Neural crest cell (in vitro differentiated cells): Measurements from ENCODE around the gene FAM135A. TPM values are rescaled to one million over a fixed set of nuclear protein-coding genes. Genes with fewer than 3 reads are reported as not detected.
"Not testable (repeated sequence)": the region's sequence is repeated elsewhere in the genome, so short reads cannot be mapped to it uniquely, and the experiment has no call there.

ENCODE experiments used
- DNase-seq: peaks from one replicate; pipeline ENCODE4 v3.0.0; 2021; ENCODE audit warnings: low read depth, mixed read lengths, low spot score
- H3K27ac Mint-ChIP-seq: one replicate; pipeline ENCODE4 v1.8.0; 2021; ENCODE audit warnings: mild to moderate bottlenecking, mixed read lengths; ENCODE audit not compliant: unreplicated experiment
- H3K27me3 Mint-ChIP-seq: 2 replicates; pipeline ENCODE4 v1.8.0; 2021; ENCODE audit warnings: low read depth, mild to moderate bottlenecking, mixed read lengths
- H3K36me3 Mint-ChIP-seq: 2 replicates; pipeline ENCODE4 v1.8.0; 2021; ENCODE audit warnings: low read depth, mild to moderate bottlenecking, mixed read lengths
- H3K4me1 Mint-ChIP-seq: 2 replicates; pipeline ENCODE4 v1.8.0; 2021; ENCODE audit warnings: mixed read lengths
- H3K4me3 Mint-ChIP-seq: one replicate; pipeline ENCODE4 v1.8.0; 2021; ENCODE audit warnings: mild to moderate bottlenecking, mixed read lengths
- H3K9me3 Mint-ChIP-seq: 2 replicates; pipeline ENCODE4 v1.8.0; 2021; ENCODE audit warnings: mixed read lengths
- CTCF ChIP-seq: fragments of 200-600 bp; sonication (generic); conservative IDR thresholded peaks from 2 replicates; pipeline ENCODE4 v1.5.0; 2021; ENCODE audit warnings: antibody characterized with exemption, mild to moderate bottlenecking
- total RNA-seq: library from RNA; stranded (reverse); gene quantifications from 2 replicates; pipeline ENCODE4 v1.2.1, GENCODE V29; 2021

The FAM135A gene
- total RNA-seq, 1 donor from 2014 or later = 30.9 TPM

- peaks cover 27% of the 10 kb centered on the region for H3K36me3 Mint-ChIP-seq
- TF ChIP-seq CTCF = no peak
- no peaks in the 10 kb centered on the region for H3K27me3 Mint-ChIP-seq
- H3K4me1 Mint-ChIP-seq = peaks cover 20% of the 10 kb centered on the region
- no peak for DNase-seq
- no peak overlapping the region for H3K27ac Mint-ChIP-seq
- H3K4me3 Mint-ChIP-seq = no peak overlapping the region
- peaks cover 2% of the 10 kb centered on the region for H3K9me3 Mint-ChIP-seq
Measured at GRCh38 chr6:70421509-70421908, 8.2 kb downstream of the FAM135A start.

DNA sequence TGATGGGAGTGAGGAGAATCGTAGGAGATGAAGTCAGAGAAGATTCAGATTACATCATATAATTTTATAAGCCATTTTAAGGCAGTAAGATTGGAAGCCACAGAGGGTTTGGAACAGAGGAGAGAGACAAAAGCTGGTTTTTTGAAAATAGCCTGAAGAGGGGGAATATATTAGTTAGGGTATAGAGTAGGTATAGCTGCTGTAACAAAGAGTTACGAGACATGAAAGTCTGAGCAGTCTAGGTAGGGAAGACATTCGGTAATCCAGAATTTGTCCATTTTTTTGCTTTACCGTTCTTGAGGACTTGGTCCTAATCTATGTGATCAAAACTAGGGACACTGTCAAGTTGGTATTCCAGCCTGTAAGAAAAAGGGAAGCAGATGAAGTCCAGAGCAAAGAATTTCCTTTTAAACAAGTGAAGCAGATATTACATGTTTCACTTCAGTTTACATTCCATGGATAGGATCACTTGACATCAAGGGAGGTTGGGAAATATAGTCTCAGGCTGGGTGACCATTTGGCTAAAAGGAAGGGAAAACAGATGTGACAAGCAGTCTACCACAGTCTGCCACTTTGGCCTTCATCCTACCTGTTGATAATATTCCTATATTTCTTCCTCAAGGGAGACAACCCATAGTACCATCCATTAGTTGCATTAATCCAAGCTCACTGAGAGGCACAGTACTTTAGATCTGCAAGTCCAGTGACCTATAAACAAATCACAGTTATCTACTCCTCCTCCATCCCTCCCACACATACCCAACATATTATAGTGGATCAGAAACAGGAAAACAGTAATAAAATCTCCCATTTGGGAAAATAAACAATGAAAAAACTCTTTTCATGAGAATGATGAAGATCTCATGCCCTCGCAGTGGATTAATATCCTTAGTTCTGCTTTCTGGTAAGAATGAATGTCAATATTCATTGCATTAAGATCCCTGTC is 10.2 kb downstream of the FAM135A start:
- Mint-ChIP-seq H3K9me3 (peaks cover 2% of the 10 kb centered on the region), H3K27me3 (no peaks in the 10 kb centered on the region), H3K4me1 (peaks cover 22% of the 10 kb centered on the region), H3K27ac (no peak overlapping the region), H3K4me3 (no peak overlapping the region), H3K36me3 (peaks cover 27% of the 10 kb centered on the region)
- no peak for DNase-seq
- no peak for TF ChIP-seq CTCF

- peaks cover 22% of the 10 kb centered on the region for H3K4me1 Mint-ChIP-seq
- TF ChIP-seq CTCF = no peak
- no peaks in the 10 kb centered on the region for H3K27me3 Mint-ChIP-seq
- peaks cover 5% of the 10 kb centered on the region for H3K9me3 Mint-ChIP-seq
- H3K36me3 Mint-ChIP-seq = peaks cover 27% of the 10 kb centered on the region
- no peak overlapping the region for H3K27ac Mint-ChIP-seq
- DNase-seq = no peak
- H3K4me3 Mint-ChIP-seq = no peak overlapping the region
Measured at GRCh38 chr6:70424291-70424690, 11.0 kb downstream of the FAM135A start.

DNA sequence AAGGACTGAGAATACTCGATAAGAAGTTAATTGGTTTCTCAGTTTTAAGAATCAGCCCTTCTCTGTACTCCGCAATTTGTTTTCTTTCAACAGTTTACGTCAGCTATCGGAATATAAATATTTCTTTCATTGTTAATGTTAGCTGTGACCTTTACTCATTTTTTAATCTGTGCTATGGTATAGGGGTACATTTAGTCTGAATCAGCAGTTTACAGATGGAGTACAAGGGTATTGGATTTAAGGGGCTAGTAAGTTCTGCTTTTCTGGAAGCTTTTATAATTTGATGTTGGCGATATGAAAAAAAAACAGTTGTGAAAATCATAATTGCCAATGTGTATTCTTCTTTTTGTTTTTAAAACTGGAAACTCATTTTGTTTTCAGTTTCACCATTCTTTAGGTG is 23.0 kb downstream of the FAM135A start:
- Mint-ChIP-seq H3K9me3 (peaks cover 2% of the 10 kb centered on the region), H3K4me3 (no peak overlapping the region), H3K36me3 (peaks cover 20% of the 10 kb centered on the region), H3K4me1 (no peaks in the 10 kb centered on the region), H3K27ac (no peak overlapping the region), H3K27me3 (no peaks in the 10 kb centered on the region)
- no peak for TF ChIP-seq CTCF
- no peak for DNase-seq

- H3K36me3 Mint-ChIP-seq = peaks cover 41% of the 10 kb centered on the region
- H3K9me3 Mint-ChIP-seq = peaks cover 4% of the 10 kb centered on the region
- no peak for TF ChIP-seq CTCF
- H3K4me1 Mint-ChIP-seq = no peaks in the 10 kb centered on the region
- no peaks in the 10 kb centered on the region for H3K27me3 Mint-ChIP-seq
- no peak overlapping the region for H3K4me3 Mint-ChIP-seq
- no peak for DNase-seq
- no peak overlapping the region for H3K27ac Mint-ChIP-seq
Measured at GRCh38 chr6:70445001-70445400, 31.7 kb downstream of the FAM135A start.

DNA sequence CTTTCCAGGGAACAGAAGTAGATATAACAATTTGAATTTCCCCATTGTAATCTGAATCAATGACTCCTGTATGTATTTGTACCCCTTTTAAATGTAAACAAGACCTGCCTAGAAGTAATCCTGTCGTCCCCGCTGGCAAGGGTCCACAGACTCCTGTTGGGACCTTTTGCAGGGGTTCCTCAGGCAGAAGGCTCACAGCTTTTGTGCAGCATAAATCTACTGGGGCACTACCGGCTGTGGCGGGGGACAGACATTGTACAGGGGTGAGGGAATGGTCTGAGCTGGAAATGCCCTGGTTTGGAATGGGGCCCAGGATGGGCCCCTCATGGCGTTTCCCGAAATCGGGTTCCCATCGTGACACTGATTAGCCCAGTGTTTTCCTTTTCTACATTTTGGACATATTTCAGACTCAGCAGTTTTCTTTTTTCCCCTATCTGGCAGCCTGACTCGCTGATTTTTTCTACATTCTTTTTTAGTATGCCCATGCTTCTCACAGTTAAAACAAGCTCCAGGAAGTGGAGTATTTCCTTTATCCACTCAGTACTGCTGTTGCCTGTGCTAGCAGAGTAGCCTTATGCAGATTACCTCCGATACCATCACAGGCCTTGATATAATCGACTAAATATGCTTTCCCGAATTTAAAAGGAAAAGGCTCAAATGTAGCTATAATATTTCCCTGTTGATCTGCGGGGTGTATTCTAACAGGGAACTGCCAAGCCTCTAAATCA is 34.2 kb downstream of the FAM135A start:
- not testable (repeated sequence) for H3K27ac Mint-ChIP-seq, H3K4me1 Mint-ChIP-seq, H3K27me3 Mint-ChIP-seq, H3K4me3 Mint-ChIP-seq, DNase-seq, H3K9me3 Mint-ChIP-seq
- H3K36me3 Mint-ChIP-seq = peaks cover 42% of the 10 kb centered on the region

DNA sequence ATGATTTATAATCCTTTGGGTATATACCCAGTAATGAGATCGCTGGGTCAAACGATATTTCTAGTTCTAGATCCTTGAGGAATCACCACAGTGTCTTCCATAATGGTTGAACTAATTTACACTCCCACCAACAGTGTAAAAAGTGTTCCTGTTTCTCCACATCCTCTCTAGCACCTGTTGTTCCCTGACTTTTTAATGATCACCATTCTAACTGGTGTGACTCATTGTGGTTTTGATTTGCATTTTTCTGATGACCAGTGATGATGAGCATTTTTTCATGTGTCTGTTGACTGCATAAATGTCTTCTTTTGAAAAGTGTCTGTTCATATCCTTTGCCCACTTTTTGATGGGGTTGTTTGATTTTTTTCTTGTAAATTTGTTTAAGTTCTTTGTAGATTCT is 40.6 kb downstream of the FAM135A start:
- H3K27ac Mint-ChIP-seq, H3K4me3 Mint-ChIP-seq, H3K9me3 Mint-ChIP-seq: not testable (repeated sequence)

More for the DNA sequence above, 40.6 kb downstream of the FAM135A start:
- H3K36me3 Mint-ChIP-seq = peaks cover 40% of the 10 kb centered on the region
- not testable (repeated sequence) for DNase-seq, H3K4me1 Mint-ChIP-seq, H3K27me3 Mint-ChIP-seq
